RCC 7860 (cell line): ENCODE measurements around the gene ANGEL1.

Source experiments
- DNase-seq: peaks from one replicate; pipeline ENCODE4 v3.0.0-alpha.2; 2015; ENCODE audit warnings: low spot score
- FAIRE-seq: peaks from 2 replicates; lab custom pipeline; 2012; peaks lifted over from hg19 to GRCh38; lab: Jason Lieb, UNC

ANGEL1 gene, protein sequence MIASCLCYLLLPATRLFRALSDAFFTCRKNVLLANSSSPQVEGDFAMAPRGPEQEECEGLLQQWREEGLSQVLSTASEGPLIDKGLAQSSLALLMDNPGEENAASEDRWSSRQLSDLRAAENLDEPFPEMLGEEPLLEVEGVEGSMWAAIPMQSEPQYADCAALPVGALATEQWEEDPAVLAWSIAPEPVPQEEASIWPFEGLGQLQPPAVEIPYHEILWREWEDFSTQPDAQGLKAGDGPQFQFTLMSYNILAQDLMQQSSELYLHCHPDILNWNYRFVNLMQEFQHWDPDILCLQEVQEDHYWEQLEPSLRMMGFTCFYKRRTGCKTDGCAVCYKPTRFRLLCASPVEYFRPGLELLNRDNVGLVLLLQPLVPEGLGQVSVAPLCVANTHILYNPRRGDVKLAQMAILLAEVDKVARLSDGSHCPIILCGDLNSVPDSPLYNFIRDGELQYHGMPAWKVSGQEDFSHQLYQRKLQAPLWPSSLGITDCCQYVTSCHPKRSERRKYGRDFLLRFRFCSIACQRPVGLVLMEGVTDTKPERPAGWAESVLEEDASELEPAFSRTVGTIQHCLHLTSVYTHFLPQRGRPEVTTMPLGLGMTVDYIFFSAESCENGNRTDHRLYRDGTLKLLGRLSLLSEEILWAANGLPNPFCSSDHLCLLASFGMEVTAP

DNA sequence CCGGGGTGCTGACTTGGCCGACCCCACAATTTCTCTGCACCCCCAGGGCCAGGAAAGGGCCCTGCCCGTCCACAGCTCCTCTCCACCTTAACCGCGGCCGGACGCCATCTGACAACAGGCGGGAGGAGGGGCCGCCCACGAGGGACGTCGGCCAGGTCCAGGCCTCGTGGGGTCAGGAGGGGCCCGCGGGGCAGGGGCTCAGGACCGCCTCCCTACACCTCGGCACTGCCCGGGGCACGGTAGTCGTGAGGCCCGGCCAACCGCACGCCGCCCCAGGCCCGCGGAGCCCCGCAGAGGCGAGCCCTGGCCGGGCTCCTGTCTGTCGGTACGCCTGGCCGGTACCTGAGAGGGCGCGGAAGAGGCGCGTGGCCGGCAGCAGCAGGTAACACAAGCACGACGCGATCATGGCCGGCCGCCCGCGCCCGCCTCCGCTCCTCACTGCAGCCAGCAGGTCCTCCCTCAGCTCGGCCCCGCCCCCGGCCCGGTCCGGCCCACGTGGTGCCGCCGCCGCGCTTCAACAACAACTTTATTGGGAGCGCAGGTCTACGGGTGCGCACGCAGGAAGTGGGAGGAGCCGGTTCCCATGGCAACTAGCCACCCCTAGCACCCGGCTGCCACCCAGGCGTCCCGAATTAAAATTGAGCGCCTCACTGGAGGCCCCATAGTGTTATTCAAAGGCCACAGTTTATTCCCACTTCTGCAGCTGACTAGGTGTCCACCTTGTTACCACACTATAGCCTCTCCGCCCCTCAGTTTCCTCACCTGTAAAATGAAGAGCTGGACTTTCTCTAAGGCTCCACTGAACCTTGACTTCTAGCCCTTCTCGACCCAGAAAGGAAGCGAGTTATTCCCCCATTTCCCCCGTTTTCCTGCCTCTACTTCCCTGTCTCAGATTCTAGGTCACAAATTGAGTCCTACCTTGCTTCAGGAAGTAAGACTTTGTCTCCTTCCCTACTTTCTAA, at the start of gene ANGEL1:
ANGEL1 (minus strand) TSS at position 461 of the 962 bp plus-strand sequence; CDS start at position 406, 55 bp downstream.
- FAIRE-seq: no peak
- peak; percentile 64 for DNase-seq

DNA sequence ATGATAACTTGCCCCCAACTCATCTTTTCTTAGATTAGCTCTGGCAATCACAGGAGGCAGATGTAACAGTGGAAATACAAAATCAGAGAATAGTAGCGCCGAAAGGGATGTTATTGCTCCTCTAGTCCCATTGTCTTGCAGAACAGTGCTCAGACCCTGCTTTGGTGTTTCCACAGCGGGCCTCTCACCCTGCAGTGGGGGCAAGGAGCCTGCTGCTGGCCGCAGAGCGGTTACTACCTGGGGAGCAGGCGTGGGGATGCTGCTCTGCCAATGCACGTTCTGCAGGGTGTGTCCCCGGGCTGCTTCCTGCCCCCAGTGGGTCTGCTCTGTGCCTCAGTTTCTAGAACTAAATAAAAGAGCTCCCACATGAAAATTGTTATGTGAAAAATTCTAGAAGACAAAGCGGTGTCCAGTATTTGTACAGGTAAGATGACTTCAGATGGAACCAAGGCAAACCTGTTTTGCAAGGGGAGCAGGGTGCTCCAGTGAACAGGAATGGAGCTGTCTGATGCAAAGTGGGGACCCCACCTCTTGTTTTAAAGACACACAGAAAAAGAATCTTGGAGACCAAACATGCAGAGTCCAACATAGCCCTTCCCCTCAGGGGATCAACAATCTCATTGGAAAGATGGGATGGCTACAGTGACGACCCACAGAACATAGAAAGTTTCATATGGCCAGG, 49.0 kb upstream of the ANGEL1 start:
- DNase-seq: no peak
- no peak for FAIRE-seq

DNA sequence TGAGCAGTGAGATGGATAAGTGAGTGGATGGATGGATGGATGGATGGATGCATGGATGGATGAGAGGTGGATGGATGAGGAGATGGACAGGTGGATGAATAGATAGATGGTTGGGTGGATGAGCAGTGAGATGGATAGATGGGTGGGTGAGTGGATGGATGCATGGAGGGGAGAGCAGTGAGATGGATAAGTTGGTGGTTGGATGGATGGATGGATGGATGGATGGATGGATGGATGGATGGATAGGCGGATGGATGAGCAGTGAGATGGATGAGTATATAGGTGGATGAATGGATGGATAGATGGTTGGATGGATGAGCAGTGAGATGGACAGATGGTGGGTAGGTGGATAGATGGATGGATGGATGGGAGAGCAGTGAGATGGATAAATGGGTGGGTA, 44.1 kb upstream of the ANGEL1 start:
- FAIRE-seq (no peak), DNase-seq (no peak)

DNA sequence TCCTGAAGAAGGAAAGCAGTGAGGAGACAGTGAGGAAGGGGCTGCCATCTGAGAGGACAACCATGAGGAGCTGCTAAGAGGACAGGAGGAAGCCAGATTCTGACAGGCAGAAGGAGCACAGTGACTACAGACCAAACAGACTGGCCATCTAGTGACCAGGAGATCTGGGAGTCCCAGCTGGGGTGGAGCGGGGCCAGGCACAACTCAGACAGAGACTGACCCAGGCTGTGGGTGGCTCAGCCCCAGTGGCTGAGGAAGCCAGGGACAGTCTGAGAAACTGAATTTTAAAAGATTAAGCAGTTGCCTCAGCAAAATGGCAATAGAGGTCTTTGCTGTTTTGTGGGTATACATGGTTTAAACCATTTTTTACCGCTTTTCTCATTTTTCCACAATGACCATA, 42.4 kb upstream of the ANGEL1 start:
- FAIRE-seq: no peak
- DNase-seq: no peak

DNA sequence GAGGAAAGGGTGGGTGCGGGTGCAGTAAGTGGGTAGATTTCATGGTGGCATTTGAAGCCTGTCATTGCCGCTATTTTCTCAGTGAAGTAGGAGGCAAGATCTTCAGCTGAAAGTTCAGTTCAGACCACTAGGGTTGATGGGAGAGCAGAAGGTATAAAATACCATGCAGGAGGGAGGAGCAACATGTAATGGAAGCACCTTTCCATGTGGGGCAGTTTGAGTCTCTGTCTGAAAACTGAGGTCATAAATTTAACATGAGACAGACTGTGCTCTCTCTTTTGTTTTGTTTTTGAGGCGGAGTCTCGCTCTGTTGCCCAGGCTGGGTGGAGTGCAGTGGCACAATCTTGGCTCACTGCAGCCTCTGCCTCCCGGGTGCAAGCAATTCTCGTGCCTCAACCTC, 36.2 kb upstream of the ANGEL1 start:
- DNase-seq (no peak), FAIRE-seq (no peak)

DNA sequence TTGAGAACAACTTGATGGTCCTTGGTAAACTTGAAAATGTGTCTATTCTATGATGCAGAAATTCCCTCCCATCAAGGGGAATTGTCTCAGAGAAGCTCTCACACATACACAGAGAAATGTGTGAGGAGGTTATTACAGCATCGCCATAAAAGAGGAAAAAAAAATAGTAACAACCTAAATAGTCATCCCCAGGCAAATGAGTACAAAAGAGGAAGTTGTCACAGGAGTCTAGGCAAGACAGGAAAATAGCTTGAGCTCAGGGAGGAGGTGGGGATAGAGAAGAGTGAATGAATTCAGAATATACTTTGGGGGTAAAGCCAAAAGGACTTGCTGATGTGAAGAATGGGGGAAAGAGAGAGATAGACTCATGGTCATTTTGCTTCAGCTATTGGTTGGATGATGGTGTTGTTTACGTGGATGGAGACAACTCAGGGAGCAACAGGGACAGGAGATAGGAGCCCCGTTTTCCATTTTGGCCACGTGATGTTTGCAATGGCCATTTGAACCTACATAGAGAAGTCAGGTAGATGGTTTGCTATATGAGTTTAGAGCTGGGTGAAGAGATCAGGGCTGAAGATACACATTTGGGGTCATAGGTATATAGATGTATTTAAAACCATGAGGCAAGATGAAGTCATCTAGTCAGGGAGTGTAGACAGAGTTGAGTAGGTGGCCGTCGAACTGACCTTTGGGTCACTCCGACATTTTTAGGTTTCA, 33.8 kb upstream of the ANGEL1 start:
- FAIRE-seq (no peak), DNase-seq (no peak)

DNA sequence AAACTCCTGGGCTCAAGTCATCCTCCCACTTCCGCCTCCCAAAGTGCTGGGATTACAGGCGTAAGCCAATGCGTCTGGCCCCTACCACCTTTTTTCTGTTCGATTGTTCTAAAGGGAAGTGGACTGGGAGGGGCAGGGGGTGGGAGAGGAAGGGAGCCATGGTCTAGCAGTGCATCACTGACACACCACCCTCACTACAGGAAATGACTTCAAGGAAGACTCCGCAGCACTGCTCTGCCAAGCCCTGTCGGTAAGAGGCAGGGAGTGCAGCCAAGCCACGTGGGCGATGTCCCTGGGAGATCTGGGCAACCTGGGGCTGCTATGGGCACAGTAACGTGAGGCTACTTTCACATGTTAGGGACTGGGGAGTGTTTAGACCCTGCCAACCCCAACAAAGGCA, 31.5 kb upstream of the ANGEL1 start:
- DNase-seq: no peak
- FAIRE-seq: no peak

DNA sequence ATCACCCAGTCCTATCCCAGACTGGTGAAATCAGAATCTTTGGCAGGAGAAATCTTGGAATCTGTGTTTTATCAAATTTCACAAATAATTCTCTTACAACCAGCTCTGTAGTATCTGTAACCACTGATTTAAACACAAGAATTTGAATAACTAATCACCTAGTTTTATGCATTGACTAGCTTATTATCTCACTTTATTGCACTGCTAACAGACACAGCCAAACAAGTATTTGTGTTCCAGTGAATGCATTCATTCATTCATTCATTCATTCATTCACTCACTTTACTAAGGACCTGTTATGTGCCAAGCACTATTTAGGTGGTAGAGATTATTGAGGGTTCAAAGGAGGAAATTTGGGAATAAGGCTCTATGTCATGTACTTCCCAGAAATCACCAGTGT, 29.7 kb upstream of the ANGEL1 start:
- DNase-seq (no peak), FAIRE-seq (no peak)

DNA sequence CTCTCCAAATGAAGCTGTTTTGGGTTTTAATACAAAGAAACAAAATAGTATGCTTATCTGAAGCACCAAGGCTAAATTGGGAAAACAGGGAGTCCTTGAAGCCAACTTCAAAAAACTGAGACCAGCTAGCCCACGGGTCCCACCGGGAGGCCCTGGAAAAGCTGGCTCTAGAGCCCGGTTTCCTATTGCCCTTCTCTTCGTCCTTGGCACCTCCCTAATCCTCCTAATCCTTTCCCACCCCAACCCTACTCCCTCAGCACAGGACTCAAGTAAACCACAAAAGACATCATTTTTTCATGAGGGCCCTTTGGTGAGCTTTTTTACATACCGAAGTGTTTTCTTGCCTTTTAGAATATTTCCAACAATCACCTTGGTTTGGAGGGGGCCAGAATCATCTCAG, 24.8 kb upstream of the ANGEL1 start:
- FAIRE-seq (no peak), DNase-seq (no peak)

DNA sequence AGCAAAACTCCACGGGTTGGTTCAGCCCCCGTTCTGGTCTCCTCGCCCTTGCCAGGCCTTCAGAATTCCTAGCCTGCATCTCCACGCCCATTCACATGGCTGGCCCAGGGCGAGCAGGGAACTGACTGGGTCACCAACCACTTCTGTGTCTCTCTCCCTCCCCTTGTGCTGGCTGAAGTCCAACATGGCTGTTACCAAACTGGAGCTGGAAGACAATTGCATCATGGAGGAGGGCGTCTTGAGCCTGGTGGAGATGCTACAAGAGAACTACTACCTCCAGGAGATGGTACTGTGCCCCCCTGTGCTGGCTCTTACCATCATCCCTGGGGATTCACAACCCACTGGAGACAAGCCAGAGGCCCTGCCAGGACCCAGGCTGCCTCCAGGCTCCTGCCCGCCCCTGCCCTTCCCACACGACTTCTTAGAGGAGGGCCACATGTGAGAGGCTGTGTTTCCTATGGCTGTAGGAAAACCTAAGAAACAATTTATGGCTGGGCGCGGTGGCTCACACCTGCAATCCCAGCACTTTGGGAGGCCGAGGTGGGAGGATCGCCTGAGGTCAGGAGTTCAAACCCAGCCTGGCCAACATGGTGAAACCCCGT, 23.4 kb upstream of the ANGEL1 start:
- DNase-seq (no peak), FAIRE-seq (no peak)

DNA sequence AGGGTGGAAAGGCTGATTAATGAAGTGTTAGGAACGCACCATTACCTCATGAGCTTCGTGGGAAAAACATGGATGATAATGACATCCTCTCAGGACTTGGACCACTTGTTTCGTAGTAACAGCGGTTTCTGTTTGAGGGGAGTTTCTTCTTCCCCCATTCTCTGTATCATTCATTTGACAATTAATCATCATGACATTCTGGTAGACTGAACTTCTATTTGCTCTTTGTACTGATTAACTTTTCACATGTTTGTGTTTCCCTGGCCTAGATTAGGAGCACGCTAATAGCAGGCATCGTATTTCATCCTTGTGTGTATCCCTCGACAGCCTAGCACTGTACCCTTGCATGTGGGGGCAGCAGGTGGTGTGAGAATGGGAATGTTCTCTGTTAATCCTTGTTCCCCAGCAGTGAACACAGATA, 21.6 kb upstream of the ANGEL1 start:
- no peak for FAIRE-seq

DNA sequence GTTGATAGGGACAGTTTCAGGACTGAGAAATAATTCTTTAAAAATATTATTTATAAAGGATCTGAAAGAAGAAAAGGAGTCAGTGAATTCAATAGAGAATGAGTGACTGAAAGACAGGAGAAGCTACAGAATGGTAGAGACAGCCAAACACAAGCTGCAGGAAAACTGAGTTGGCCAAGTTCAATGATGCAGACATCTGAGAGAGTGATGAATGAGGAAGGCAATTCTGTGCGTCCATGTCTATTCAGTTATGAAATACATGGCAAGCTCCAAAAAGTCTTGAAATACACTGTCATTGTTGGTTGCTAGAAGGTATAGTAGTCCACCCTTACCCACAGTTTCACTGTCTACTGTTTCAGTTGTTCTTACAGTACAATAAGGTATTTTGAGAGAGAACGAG, 20.3 kb upstream of the ANGEL1 start:
- FAIRE-seq (no peak), DNase-seq (no peak)

More for the DNA sequence above, 21.6 kb upstream of the ANGEL1 start:
- DNase-seq: no peak

DNA sequence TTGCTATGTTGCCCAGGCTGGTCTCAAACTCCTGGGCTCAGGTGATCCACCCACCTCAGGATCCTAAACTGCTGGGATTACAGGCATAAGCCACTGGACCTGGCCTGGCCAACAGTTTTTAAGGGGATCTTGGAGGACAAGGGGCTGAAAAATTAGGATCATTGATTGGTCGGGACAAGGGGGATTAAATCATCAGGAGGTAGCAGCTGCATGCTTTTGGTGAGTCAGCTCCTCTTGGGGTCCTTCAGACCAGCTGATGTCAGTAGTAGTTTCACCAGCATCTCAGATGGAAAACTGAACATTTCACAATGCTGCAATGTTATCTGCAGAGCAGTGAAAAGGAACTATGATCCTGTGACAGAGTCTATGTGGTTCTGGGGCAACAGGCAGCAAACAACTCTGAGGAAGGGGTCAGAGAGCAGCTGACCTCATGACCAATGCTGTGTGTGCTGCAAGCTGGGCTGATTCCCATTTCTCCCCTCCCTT, 19.9 kb upstream of the ANGEL1 start:
- DNase-seq (no peak), FAIRE-seq (no peak)

DNA sequence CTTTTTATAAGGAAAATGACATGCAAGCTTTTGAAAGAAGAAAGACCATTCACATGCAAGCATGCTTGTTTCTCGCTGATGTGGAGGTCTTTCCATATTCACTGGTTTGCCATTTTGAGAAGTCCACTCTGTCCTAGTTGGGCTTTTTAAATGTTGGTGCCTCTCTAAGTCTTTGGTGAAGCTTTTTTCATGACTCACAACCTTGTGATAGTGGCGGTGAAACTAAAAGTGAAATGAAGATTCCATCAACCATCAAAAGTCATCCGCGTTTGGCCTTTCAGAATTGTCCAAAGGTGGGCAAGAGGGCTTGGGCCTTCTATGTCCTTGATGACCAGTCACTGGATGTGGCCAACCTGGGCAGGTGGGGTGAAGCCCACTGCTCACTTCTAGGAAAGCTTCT, 17.9 kb upstream of the ANGEL1 start:
- no peak for FAIRE-seq
- DNase-seq: no peak

DNA sequence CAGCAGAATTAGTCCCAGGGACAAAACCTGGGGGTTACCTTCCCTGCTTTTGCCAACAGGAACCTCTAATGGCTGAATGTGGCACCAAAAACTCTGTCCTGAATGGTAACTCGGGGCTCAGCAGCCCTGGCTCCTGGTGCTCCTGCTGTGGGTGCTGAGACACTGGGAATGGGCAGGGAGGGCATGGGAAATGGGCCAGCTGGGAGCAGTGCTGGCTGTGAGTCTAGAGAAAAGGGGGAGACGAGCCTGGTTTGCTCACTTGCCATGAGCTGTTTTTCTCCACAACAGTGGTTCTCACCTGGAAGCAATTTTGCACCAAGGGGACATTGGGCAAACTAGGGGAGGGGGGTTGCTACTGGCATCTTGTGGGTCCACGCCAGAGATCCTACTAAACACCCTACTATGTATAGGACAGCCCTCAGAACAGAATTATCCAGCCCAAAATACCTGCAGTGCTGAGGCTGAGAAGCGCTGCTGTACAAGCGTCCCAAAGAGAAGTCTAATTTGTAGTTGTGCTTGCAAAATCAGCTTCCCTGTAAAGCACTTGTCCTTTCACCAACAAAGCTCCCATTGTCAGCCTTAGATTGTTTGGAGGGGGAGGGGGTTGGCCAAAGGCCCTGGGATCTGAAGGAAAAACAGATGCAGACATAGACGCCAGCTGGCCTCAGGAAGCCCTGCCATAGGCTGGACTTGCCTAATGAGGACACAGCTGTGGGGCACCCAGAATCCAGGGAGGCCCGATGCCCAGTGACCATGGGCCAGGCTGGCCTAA, 17.2 kb upstream of the ANGEL1 start:
- FAIRE-seq (no peak), DNase-seq (no peak)

DNA sequence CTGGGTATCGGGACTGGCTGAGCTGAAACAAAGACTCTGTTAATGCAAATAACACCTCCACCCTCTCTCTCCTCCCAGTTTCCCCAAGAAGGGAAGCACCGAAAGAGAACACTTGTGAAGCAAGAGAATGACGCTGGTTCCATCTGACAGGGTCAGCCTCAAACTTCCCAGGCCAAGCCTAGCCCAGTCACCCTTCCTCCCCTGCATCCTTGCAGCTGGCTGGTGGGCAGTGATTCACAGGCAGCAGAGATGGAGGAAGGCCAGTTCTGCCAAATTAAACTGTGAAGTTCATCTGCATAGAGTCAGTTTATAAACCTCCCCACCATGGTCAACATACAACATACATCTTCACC, 16.3 kb upstream of the ANGEL1 start:
- FAIRE-seq (no peak), DNase-seq (no peak)

DNA sequence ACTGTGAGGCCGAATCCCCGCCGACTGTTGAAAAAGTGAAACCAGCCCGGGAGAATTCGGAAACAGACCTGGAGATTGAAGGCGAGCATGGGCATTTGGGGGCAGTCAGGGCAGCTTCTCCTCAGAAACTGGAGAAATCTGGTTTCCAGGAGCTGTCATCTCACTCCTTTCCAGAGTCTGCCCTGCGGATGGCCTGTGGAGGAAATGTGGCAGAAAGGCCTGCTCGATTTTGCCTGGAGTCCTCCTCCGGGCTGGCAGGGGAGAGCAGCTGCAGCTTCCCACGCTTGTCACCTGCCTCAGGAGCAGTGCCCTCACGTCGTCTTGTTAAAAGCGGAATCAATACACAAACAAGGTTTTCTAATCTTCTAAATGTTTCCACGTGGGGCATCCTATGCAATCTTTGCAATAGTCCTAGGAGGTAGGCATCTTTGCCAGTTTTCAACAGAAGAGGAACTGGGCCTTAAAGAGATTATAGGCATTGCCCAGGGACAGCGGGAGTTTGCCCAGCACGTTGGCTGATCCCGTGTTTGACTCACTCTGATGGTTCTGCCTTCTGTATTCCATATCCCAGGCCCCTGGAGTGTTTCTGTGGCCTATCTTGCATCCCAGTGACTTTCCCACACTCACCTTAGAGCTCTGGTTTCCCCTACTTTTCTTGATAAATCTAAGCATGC, 15.8 kb upstream of the ANGEL1 start:
- DNase-seq: no peak
- FAIRE-seq: no peak

DNA sequence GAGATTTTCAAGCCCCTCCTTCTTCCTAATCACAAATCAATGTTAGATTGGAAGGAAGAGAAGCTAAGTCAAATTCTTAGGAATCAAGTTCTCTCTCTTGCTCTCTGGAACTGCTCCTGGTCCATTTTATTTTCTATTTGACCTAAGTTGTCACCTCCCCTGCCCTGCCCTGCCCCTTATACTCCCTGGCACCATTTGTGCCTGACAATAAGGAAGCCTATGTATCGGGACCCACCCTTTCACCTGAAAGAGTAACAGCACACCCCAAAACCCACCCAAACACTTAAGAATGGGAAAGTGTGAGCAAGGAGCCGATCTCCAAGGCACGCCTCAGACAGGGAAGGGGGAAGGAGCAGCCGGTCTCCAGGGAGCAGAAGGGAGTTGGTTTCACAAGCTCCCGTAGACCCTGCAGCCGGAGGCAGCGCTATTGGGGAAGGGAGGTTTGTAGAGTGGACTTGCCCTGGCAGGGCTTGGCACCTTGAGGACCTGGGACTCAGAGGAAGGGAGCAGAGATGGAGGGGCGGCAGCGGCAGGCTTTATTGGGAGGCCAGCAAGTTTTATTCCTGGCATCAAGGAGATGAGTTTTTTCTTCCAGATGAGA, 15.1 kb upstream of the ANGEL1 start:
- FAIRE-seq: no peak
- no peak for DNase-seq
